ENCODE results near the gene TNPO3.
A peak's percentile ranks its signal among the peaks of the same experiment; 100 is the strongest.

TNPO3 gene

GRCh38 chr7:128954830-128955802, 99.8 kb downstream of the TNPO3 start:
- peak; percentile 81 for DNase-seq

GRCh38 chr7:128954150-128954549, 100.8 kb downstream of the TNPO3 start:
- no peak for DNase-seq

GRCh38 chr7:128951296-128951695, 103.6 kb downstream of the TNPO3 start:
- DNase-seq = no peak

GRCh38 chr7:128948976-128949760, 105.7 kb downstream of the TNPO3 start:
- DNase-seq = no peak

- DNase-seq = no peak
Measured at GRCh38 chr7:128948312-128948973, 106.5 kb downstream of the TNPO3 start.

GRCh38 chr7:128947854-128948253, 107.1 kb downstream of the TNPO3 start:
- DNase-seq = no peak

GRCh38 chr7:128946936-128947830, 107.7 kb downstream of the TNPO3 start:
- DNase-seq = peak; percentile 30

GRCh38 chr7:128945668-128946366, 109.1 kb downstream of the TNPO3 start:
- DNase-seq = no peak

- DNase-seq = no peak
Measured at GRCh38 chr7:128944487-128945236, 110.2 kb downstream of the TNPO3 start.

GRCh38 chr7:128943251-128943650, 111.7 kb downstream of the TNPO3 start:
- DNase-seq = peak; percentile 61

GRCh38 chr7:128941946-128942526, 112.9 kb downstream of the TNPO3 start:
- DNase-seq = no peak

- DNase-seq = no peak
Measured at GRCh38 chr7:128941323-128941890, 113.5 kb downstream of the TNPO3 start.

- no peak for DNase-seq
Measured at GRCh38 chr7:128940494-128941322, 114.2 kb downstream of the TNPO3 start.

- DNase-seq = no peak
Measured at GRCh38 chr7:128939861-128940410, 115.0 kb downstream of the TNPO3 start.

- DNase-seq = no peak
Measured at GRCh38 chr7:128939075-128939860, 115.6 kb downstream of the TNPO3 start.

GRCh38 chr7:128938544-128939074, 116.3 kb downstream of the TNPO3 start:
- DNase-seq = peak; percentile 63

All from DMS53 (cell line).